ENCODE results near the gene MIEF1.
"Not testable (repeated sequence)": the region's sequence is repeated elsewhere in the genome, so short reads cannot be mapped to it uniquely, and the experiment has no call there.

Gene MIEF1

GRCh38 chr22:39517470-39517869, 15.4 kb downstream of the MIEF1 start:
- DNase-seq = no peak

DNA sequence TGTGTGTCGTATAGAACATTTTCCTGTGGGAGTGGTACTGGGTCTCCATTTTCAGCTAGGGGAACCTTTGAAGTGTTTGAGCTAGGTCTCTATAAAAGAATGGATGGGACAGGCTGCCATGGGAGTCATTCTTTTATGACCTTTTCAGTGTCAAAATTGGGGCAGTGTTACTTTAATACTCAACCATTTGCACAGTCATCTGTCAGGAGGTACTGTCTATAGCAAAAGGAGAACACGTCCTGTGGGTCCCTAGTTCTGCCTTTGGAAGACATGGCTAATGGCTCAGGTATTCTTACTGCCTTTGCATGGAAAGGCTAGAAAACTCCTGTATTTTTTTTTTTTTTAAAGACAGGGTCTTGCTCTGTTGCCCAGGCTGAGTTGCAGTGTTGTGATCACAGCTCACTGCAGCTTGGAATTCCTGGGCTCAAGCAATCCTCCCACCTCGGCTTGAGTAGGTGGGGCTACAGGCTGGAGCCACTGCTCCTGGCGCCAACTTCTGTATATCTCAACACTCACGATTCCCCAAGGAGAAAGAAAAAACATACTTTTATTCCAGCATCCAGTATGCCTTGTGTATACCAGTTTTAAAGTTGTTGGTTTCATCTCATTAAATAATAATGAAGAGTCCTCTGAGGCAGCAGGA, 16.2 kb downstream of the MIEF1 start:
- DNase-seq = no peak

- no peak for DNase-seq
Observed at GRCh38 chr22:39518996-39519680, 17.0 kb downstream of the MIEF1 start.

DNA sequence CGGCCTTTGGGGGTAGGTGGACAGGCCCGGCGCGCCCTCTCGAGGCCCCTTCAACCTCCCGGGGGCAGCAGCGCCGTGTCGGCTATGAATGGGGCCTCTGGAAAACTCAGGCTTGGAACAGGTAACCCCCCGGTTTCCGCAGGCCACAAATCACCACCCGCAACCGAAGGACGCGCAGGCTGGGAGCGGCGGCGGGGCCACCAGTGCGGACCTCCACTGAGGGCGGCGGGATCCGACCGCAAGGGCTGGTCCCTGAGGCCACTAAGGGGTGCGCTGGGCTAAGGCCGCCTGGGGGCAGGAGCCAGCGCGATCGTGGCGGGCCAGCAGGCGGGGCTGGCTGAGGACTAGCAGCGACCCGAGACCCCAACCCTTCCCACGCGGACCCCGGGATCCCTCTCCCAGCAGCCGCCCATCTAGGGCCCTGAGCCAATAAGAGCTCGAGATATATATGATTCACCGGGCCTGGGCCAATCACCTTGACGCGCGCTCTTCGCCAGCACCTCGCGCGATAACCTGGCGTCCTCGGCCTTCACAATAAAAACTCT, 17.7 kb downstream of the MIEF1 start:
- DNase-seq = peak; percentile 99

DNA sequence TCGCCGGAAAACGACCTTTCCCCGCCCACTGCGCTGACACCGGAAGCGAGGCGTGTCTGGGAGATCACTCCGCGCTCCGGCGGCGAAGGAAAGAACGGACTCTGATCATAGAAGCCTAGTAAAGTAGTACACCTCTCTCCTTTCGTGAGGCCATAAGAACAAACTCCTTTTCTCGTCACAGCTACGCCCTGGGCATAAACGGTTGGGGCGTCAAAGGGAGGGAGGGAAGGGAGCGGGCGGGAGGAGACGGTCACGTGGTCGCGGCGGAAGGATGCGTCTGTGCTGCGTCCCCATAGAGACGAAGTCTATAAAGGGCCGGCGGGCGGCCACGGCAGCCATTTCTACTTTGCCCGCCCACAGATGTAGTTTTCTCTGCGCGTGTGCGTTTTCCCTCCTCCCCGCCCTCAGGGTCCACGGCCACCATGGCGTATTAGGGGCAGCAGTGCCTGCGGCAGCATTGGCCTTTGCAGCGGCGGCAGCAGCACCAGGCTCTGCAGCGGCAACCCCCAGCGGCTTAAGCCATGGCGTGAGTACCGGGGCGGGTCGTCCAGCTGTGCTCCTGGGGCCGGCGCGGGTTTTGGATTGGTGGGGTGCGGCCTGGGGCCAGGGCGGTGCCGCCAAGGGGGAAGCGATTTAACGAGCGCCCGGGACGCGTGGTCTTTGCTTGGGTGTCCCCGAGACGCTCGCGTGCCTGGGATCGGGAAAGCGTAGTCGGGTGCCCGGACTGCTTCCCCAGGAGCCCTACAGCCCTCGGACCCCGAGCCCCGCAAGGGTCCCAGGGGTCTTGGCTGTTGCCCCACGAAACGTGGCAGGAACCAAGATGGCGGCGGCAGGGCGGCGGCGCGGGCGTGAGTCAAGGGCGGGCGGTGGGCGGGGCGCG, 18.4 kb downstream of the MIEF1 start, which contains the start of gene ATF4:
Gene ATF4 (plus strand): TSS at position 337 of the 880 bp plus-strand sequence. CDS start 884 bp downstream, outside the sequence.
- DNase-seq = peak; percentile 98

DNA sequence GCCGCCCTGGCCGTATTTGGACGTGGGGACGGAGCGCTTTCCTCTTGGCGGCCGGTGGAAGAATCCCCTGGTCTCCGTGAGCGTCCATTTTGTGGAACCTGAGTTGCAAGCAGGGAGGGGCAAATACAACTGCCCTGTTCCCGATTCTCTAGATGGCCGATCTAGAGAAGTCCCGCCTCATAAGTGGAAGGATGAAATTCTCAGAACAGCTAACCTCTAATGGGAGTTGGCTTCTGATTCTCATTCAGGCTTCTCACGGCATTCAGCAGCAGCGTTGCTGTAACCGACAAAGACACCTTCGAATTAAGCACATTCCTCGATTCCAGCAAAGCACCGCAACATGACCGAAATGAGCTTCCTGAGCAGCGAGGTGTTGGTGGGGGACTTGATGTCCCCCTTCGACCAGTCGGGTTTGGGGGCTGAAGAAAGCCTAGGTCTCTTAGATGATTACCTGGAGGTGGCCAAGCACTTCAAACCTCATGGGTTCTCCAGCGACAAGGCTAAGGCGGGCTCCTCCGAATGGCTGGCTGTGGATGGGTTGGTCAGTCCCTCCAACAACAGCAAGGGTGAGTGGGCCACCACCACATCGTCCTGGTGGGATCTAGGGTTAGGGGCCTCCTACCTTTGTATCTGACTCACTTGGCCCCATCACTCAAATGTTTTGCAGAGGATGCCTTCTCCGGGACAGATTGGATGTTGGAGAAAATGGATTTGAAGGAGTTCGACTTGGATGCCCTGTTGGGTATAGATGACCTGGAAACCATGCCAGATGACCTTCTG, 19.2 kb downstream of the MIEF1 start:
- DNase-seq = peak; percentile 3

DNA sequence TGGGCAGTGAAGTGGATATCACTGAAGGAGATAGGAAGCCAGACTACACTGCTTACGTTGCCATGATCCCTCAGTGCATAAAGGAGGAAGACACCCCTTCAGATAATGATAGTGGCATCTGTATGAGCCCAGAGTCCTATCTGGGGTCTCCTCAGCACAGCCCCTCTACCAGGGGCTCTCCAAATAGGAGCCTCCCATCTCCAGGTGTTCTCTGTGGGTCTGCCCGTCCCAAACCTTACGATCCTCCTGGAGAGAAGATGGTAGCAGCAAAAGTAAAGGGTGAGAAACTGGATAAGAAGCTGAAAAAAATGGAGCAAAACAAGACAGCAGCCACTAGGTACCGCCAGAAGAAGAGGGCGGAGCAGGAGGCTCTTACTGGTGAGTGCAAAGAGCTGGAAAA, 20.0 kb downstream of the MIEF1 start:
- DNase-seq = not testable (repeated sequence)

DNA sequence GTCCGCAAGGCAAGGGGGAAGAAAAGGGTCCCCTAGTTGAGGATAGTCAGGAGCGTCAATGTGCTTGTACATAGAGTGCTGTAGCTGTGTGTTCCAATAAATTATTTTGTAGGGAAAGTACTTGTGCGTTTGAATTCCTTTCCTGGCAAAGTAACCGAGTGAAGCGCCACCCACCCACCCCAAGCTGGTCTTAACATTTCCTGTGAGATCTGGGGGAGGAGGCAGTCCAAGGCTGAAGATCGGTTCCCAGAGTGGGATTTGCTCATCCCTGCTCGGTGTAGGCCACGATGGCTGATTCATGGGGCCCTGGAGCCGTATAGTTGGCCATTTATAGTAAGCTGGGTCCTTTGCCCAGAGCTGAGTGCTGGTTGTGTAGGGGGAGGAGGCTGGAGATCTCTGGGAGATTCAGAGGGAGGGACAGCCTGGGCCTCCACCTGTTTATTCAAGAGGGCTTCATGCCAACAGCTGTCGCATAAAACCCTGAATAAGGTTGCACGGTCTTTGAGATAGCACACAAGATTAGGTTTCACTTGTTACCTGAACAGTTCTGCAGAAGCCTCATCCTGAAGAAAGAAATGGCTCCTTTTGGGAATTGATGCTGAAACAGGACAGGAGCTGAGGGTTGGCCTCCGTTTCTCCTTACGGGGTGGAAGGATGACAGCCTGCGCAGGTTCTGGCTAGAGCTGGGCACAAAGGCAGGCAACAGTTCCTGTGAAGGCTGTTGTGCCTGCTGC, 20.6 kb downstream of the MIEF1 start:
- peak; percentile 31 for DNase-seq

- no peak for DNase-seq
Observed at GRCh38 chr22:39524089-39524752, 22.1 kb downstream of the MIEF1 start.

- DNase-seq = no peak
Observed at GRCh38 chr22:39524753-39525657, 22.9 kb downstream of the MIEF1 start.

GRCh38 chr22:39525658-39525975, 23.5 kb downstream of the MIEF1 start:
- no peak for DNase-seq

- DNase-seq = no peak
Observed at GRCh38 chr22:39526736-39527171, 24.7 kb downstream of the MIEF1 start.

- DNase-seq = no peak
Observed at GRCh38 chr22:39527481-39527961, 25.4 kb downstream of the MIEF1 start.

DNA sequence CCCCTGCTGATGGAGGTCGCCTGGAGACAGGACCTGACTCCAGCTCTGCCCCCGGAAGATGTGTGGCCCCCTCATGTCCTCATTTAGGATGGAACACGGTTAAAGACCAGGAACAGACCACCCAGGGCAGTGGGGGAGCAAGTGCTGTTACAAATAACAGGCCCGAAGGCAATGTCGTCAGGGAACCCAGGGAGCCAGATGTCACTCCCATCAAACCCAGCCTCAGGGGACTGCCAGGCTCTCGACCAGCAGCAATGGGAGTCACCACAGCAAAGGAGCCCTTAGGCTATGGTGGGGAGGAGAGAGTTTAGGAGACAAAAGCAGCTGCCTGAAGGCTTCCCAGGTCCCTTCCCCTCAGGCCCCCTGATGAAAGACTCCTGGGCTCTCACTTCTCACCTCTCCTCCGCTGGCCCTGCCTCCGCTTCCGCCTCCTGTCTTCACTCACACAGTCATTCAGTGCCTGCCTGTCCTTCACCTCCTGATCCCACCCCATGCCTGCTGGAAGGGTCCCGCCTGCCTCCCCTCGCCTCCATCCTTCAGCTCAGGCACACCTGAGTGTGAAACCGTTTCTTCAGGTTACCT, 26.1 kb downstream of the MIEF1 start:
- DNase-seq = peak; percentile 60

DNA sequence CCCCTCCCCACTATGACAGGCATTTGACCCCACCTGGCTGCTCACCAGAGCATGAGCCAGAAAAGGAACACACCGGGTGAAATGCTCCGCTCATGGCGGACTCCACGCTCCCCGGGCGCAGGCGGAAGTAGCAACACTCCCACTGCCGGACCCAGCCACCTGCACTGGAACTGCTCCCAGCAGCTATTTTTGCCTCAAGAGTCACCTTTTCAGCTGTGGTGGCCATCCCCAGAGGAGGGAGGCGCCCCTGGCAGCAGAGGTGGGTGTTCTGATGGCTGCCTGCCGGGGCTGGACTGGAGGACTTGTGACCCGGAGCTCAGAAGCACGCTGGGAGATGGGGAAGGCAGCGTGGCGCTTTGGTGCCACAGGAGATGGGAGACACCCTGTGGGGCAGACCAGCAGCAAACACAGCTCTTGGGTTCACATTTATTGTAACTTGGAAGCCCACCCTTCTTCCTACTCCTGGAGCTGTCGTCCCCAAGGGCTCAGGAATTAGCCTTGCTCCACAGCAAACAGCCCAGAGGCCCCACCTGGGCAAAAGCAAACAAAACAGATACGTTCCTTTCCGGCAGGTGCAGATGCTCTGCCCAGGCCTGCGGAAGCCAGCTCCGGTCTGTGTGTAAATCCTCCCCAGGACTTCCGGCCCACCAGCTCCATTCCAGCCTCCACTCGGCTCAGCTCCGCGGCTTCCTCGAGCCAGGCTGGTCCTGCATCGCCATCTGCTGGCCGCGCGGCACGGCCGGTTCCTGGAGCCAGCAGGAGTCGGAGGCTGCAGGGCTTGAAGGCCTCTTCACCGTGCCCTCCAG, 26.8 kb downstream of the MIEF1 start:
- DNase-seq = peak; percentile 95

DNA sequence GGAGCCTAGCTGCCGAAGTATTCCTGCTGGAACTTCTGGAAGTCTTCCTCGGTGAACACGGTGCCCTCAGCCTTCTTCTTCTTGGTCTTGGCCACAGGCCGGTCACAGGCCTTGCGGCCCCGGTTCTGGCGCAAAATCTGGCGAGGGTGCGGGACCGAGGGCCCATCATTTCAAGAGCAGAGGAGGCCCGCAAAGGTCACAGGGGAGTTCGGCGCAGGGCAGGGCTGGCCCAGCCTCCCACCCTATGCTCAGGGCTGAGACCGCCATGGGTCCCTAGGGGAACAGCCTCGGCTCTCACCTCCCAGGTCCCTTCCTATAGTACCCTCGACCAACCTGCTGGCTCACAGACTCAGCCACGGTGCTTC, 27.4 kb downstream of the MIEF1 start:
- DNase-seq = no peak

GRCh38 chr22:39530116-39530515, 28.0 kb downstream of the MIEF1 start:
- no peak for DNase-seq

GRCh38 chr22:39530692-39531331, 28.7 kb downstream of the MIEF1 start:
- no peak for DNase-seq

Measured in retina (tissue), 1 donor.